Neural cell (in vitro differentiated cells): ENCODE data around the gene CDC42EP5. TPM values are rescaled to one million over a fixed set of nuclear protein-coding genes. Genes with fewer than 3 reads are reported as not detected.

ENCODE experiments used
- H2AFZ ChIP-seq: fragments of 200-600, 300-800 bp; sonication (generic), shearing (Covaris generic); 2 replicates; pipeline ENCODE4 v1.6.0; 2014; ENCODE audit warnings: low read depth, mild to moderate bottlenecking, antibody characterized with exemption, low read length, moderate library complexity
- H3F3A ChIP-seq: fragments of 200-600 bp; shearing (Covaris generic); 2 replicates; pipeline ENCODE4 v1.6.1; 2016; ENCODE audit warnings: mild to moderate bottlenecking, moderate library complexity, mixed read lengths, antibody characterized with exemption, low read length; ENCODE audit not compliant: insufficient read depth, poor library complexity, severe bottlenecking
- H3K27ac ChIP-seq: fragments of 200-600, 300-800 bp; sonication (generic), shearing (Covaris generic); 2 replicates; pipeline ENCODE4 v1.5.1; 2014; ENCODE audit warnings: mild to moderate bottlenecking, low read length, moderate library complexity
- H3K27me3 ChIP-seq: fragments of 300-800, 200-600 bp; sonication (generic), shearing (Covaris generic); 2 replicates; pipeline ENCODE4 v1.6.0; 2014; ENCODE audit warnings: mild to moderate bottlenecking, low read depth, low read length, moderate library complexity; ENCODE audit not compliant: insufficient read depth
- H3K36me3 ChIP-seq: fragments of 300-800, 200-600 bp; sonication (generic), shearing (Covaris generic); 2 replicates; pipeline ENCODE4 v1.5.1; 2014; ENCODE audit warnings: mild to moderate bottlenecking, antibody characterized with exemption, low read length, moderate library complexity; ENCODE audit not compliant: insufficient read depth
- H3K4me2 ChIP-seq: fragments of 300-800, 200-600 bp; sonication (generic), shearing (Covaris generic); 2 replicates; pipeline ENCODE4 v1.6.0; 2014; ENCODE audit warnings: mild to moderate bottlenecking, low read length
- H3K4me3 ChIP-seq: fragments of 300-800, 200-600 bp; sonication (generic), shearing (Covaris generic); 2 replicates; pipeline ENCODE4 v1.5.1; 2014; ENCODE audit warnings: mild to moderate bottlenecking, low read length, moderate library complexity
- H3K79me2 ChIP-seq: fragments of 200-600 bp; shearing (Covaris generic); replicated peaks from 2 replicates; pipeline ENCODE4 v1.6.0; 2014; ENCODE audit warnings: mild to moderate bottlenecking, low read length, moderate library complexity; ENCODE audit not compliant: insufficient read depth
- H3K9ac ChIP-seq: fragments of 300-800, 200-600 bp; sonication (generic), shearing (Covaris generic); 2 replicates; pipeline ENCODE4 v1.6.1; 2016; ENCODE audit warnings: mild to moderate bottlenecking, low read length, mixed read lengths
- H3K9me2 ChIP-seq: fragments of 200-600 bp; shearing (Covaris generic); 2 replicates; pipeline ENCODE4 v1.6.1; 2016; ENCODE audit warnings: mild to moderate bottlenecking, low read length, mixed read lengths; ENCODE audit not compliant: insufficient read depth
- H3K9me3 ChIP-seq: fragments of 200-600, 300-800 bp; sonication (generic), shearing (Covaris generic); 2 replicates; pipeline ENCODE4 v1.6.1; 2016; ENCODE audit warnings: mild to moderate bottlenecking, mixed run types, low read length, moderate library complexity, mixed read lengths
- H4K20me1 ChIP-seq: fragments of 200-600 bp; shearing (Covaris generic); 2 replicates; pipeline ENCODE4 v1.6.1; 2016; ENCODE audit warnings: mild to moderate bottlenecking, mixed run types; ENCODE audit not compliant: insufficient read depth
- EP300 ChIP-seq: fragments of 450-650 bp; conservative IDR thresholded peaks from 2 replicates; pipeline ENCODE4 v1.6.1; 2014; ENCODE audit warnings: antibody characterized with exemption, mild to moderate bottlenecking, moderate library complexity; ENCODE audit not compliant: poor library complexity, severe bottlenecking
- EZH2 ChIP-seq: fragments of 200-600, 300-800 bp; shearing (Covaris generic), sonication (generic); IDR thresholded peaks from 2 replicates; pipeline ENCODE4 v1.6.1; 2014; ENCODE audit warnings: antibody characterized with exemption, low read length, borderline replicate concordance, mild to moderate bottlenecking; ENCODE audit not compliant: insufficient read depth, poor library complexity, severe bottlenecking
- MXI1 ChIP-seq: fragments of 450-650 bp; conservative IDR thresholded peaks from 2 replicates; pipeline ENCODE4 v1.6.1; 2014; ENCODE audit warnings: antibody characterized with exemption, mild to moderate bottlenecking; ENCODE audit not compliant: poor library complexity, severe bottlenecking
- POLR2AphosphoS5 ChIP-seq: IDR thresholded peaks from 2 replicates; pipeline ENCODE4 v1.6.1; 2012
- RAD21 ChIP-seq: fragments of 450-650 bp; conservative IDR thresholded peaks from 2 replicates; pipeline ENCODE4 v1.6.1; 2014; ENCODE audit warnings: antibody characterized with exemption, mild to moderate bottlenecking, moderate library complexity
- SMC3 ChIP-seq: fragments of 450-650 bp; conservative IDR thresholded peaks from 2 replicates; pipeline ENCODE4 v1.6.1; 2014; ENCODE audit warnings: antibody characterized with exemption, mild to moderate bottlenecking, moderate library complexity; ENCODE audit not compliant: poor library complexity
- TAF1 ChIP-seq: IDR thresholded peaks from 2 replicates; pipeline ENCODE4 v1.6.1; 2012; ENCODE audit warnings: low read depth
- polyA plus RNA-seq: library from polyadenylated mRNA; depleted of rRNA; stranded (reverse); fragments of >200 nt; gene quantifications from 2 replicates; pipeline ENCODE4 v1.2.3, GENCODE V29; 2014
- TF ChIP-seq, protein P1 (sequence below): IDR thresholded peaks from 2 replicates; pipeline ENCODE4 v1.6.1; 2012; ENCODE audit warnings: borderline replicate concordance
- TF ChIP-seq, protein P2 (sequence below): fragments of 450-650 bp; IDR thresholded peaks from 2 replicates; pipeline ENCODE4 v1.5.1; 2014; ENCODE audit warnings: antibody characterized with exemption, mild to moderate bottlenecking, moderate library complexity; ENCODE audit not compliant: poor library complexity, severe bottlenecking

CDC42EP5 gene
- polyA plus RNA-seq, 1 donor from 2014 or later = not detected

DNA sequence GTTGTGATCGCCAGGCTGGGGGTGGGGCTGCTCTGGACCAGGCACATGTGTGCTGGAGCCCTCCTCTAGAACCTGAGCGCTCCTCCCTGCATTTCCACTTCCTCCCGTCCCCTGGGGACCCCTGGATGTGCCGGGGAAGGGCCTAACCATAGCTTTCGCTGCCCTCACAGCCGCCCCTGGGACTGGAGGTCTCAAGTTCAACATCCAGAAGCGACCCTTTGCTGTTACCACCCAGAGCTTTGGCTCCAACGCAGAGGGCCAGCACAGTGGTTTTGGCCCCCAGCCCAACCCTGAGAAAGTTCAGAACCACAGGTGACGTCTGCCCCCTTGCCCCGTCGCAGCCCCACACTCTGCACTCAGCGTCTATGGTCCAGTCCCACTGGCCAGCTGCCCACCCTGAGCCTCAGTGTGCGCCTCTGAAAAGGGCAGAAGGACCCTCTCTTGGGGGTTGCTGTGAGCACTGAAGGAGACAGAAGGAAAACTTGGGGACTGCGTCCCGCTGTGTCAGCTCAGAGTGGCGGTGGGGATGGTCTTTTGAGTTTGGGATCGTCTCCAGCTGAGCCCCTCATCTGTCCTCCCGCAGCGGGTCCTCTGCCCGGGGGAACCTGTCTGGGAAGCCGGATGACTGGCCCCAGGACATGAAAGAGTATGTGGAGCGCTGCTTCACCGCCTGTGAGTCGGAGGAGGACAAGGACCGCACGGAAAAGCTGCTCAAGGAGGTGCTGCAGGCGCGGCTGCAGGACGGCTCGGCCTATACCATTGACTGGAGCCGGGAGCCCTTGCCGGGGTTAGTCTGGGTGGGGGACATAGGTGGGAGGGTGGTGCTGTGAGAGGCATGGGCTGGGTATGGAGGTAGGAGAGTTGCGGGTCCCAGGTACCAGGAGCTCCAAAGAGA lies 18.1 kb downstream of the CDC42EP5 start:
- TF ChIP-seq, protein P1, sequence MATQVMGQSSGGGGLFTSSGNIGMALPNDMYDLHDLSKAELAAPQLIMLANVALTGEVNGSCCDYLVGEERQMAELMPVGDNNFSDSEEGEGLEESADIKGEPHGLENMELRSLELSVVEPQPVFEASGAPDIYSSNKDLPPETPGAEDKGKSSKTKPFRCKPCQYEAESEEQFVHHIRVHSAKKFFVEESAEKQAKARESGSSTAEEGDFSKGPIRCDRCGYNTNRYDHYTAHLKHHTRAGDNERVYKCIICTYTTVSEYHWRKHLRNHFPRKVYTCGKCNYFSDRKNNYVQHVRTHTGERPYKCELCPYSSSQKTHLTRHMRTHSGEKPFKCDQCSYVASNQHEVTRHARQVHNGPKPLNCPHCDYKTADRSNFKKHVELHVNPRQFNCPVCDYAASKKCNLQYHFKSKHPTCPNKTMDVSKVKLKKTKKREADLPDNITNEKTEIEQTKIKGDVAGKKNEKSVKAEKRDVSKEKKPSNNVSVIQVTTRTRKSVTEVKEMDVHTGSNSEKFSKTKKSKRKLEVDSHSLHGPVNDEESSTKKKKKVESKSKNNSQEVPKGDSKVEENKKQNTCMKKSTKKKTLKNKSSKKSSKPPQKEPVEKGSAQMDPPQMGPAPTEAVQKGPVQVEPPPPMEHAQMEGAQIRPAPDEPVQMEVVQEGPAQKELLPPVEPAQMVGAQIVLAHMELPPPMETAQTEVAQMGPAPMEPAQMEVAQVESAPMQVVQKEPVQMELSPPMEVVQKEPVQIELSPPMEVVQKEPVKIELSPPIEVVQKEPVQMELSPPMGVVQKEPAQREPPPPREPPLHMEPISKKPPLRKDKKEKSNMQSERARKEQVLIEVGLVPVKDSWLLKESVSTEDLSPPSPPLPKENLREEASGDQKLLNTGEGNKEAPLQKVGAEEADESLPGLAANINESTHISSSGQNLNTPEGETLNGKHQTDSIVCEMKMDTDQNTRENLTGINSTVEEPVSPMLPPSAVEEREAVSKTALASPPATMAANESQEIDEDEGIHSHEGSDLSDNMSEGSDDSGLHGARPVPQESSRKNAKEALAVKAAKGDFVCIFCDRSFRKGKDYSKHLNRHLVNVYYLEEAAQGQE = no peak
- TF ChIP-seq TAF1 (no peak), EZH2 (no peak), MXI1 (no peak), SMC3 (no peak), POLR2AphosphoS5 (no peak), EP300 (no peak), RAD21 (no peak)
- TF ChIP-seq, protein P2, sequence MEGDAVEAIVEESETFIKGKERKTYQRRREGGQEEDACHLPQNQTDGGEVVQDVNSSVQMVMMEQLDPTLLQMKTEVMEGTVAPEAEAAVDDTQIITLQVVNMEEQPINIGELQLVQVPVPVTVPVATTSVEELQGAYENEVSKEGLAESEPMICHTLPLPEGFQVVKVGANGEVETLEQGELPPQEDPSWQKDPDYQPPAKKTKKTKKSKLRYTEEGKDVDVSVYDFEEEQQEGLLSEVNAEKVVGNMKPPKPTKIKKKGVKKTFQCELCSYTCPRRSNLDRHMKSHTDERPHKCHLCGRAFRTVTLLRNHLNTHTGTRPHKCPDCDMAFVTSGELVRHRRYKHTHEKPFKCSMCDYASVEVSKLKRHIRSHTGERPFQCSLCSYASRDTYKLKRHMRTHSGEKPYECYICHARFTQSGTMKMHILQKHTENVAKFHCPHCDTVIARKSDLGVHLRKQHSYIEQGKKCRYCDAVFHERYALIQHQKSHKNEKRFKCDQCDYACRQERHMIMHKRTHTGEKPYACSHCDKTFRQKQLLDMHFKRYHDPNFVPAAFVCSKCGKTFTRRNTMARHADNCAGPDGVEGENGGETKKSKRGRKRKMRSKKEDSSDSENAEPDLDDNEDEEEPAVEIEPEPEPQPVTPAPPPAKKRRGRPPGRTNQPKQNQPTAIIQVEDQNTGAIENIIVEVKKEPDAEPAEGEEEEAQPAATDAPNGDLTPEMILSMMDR = no peak
- Histone ChIP-seq H3F3A (no peaks in the 10 kb centered on the region), H3K79me2 (peaks cover 22% of the 10 kb centered on the region), H3K36me3 (peaks cover 10% of the 10 kb centered on the region), H2AFZ (no peak overlapping the region), H3K9ac (no peak overlapping the region), H3K9me3 (no peaks in the 10 kb centered on the region), H4K20me1 (peaks cover 11% of the 10 kb centered on the region), H3K4me2 (no peak overlapping the region), H3K27ac (no peak overlapping the region), H3K9me2 (no peaks in the 10 kb centered on the region), H3K27me3 (no peaks in the 10 kb centered on the region), H3K4me3 (no peak overlapping the region)

DNA sequence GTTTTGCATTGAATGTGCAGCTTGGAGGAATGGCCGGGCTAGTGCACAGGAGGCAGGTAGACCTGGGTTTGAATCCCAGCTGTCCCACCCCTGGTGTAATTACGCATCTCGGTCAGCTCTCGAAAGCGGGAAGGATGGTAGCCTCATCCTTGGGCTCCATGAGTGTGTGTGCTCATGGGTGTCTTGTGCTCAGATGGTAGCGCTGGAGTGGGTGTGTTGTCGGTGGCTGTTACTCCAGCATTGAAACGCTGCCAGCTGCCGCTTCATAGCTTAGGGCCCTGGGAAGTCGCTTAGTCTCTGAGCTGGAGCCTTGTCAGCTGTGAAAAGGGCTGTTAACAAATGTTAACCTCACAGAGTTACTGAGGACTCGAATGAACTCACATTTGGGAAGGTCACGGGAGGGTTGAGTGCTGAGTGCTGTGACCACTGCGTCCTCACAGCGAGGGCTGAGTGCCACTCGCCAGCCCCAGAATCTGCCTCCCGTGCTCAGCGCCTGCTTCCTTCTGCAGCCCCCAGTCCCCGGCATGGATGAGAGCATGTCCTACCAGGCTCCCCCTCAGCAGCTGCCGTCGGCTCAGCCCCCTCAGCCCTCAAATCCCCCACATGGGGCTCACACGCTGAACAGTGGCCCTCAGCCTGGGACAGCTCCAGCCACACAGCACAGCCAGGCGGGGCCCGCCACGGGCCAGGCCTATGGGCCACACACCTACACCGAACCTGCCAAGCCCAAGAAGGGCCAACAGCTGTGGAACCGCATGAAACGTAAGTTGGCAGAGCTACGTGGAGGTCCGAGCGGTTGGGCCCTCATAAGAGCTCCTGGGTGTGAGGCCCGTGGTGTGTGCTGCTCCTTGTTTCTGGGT lies 18.9 kb downstream of the CDC42EP5 start:
- Histone ChIP-seq H3K36me3 (peaks cover 10% of the 10 kb centered on the region), H3K4me3 (no peak overlapping the region), H3K9me3 (no peaks in the 10 kb centered on the region), H3K27me3 (no peaks in the 10 kb centered on the region), H3F3A (no peaks in the 10 kb centered on the region), H3K9me2 (no peaks in the 10 kb centered on the region), H4K20me1 (peaks cover 12% of the 10 kb centered on the region), H3K79me2 (peaks cover 28% of the 10 kb centered on the region), H3K27ac (no peak overlapping the region), H2AFZ (no peak overlapping the region), H3K9ac (no peak overlapping the region), H3K4me2 (no peak overlapping the region)
- TF ChIP-seq SMC3 = no peak
- TF ChIP-seq TAF1 = no peak
- no peak for TF ChIP-seq EP300
- no peak for TF ChIP-seq MXI1
- TF ChIP-seq, protein P1 = no peak
- TF ChIP-seq POLR2AphosphoS5 = no peak
- TF ChIP-seq EZH2 = no peak
- TF ChIP-seq RAD21 = no peak
- TF ChIP-seq, protein P2 = no peak
